Right lobe of liver (tissue), 6 donors: ENCODE data around the gene RIPOR2. TPM values are rescaled to one million over a fixed set of nuclear protein-coding genes. Genes with fewer than 3 reads are reported as not detected.

ENCODE experiments used
- ATAC-seq, 4 donors: fragments of 200-7000 bp; cut with Tn5 transposase; one replicate each; pipeline ENCODE4 v1.9.1; 2020; ENCODE audit warnings: mild to moderate bottlenecking in 4 of 4, moderate library complexity in 4 of 4
- DNase-seq, 3 donors: peaks; one replicate each; pipeline ENCODE4 v3.0.0-alpha.2; 2020
- H3K27ac ChIP-seq, 3 donors: fragments of 200-600 bp; one replicate each; pipeline ENCODE4 v1.8.0; 2022
- H3K27me3 ChIP-seq, 2 donors: fragments of 200-600 bp; one replicate each; pipeline ENCODE4 v1.8.0; 2022
- H3K36me3 ChIP-seq, 4 donors: fragments of 200-600 bp; sonication (generic) in 1 of 4; one replicate each; pipeline versions ENCODE4 v1.5.1 to v1.8.0; 2017 to 2022; ENCODE audit warnings: control low read depth in 1 of 4
- H3K4me1 ChIP-seq, 4 donors: fragments of 200-600 bp; sonication (generic) in 1 of 4; one replicate each; pipeline versions ENCODE4 v1.5.1 to v1.8.0; 2017 to 2022; ENCODE audit warnings: control low read depth in 1 of 4
- H3K4me3 ChIP-seq, 3 donors: fragments of 200-600 bp; one replicate each; pipeline ENCODE4 v1.8.0; 2022
- H3K9me3 ChIP-seq, 4 donors: fragments of 200-600 bp; sonication (generic) in 1 of 4; one replicate each; pipeline versions ENCODE4 v1.5.1 to v1.8.0; 2017 to 2022; ENCODE audit warnings: control low read depth in 1 of 4
- CTCF ChIP-seq, 4 donors: fragments of 200-600 bp in 3 of 4; fragments of 450-650 bp in 1 of 4; IDR thresholded peaks; one replicate each; pipeline versions ENCODE4 v1.5.1 to v1.8.0; 2016 to 2022; ENCODE audit warnings: antibody characterized with exemption in 4 of 4, mild to moderate bottlenecking in 2 of 4
- POLR2A ChIP-seq: fragments of 450-650 bp; IDR thresholded peaks from one replicate; pipeline ENCODE4 v1.6.1; 2017; ENCODE audit warnings: antibody characterized with exemption, mild to moderate bottlenecking
- WGBS: methylation state at CpG from one replicate; pipeline ENCODE4 v1.1.6; 2018; ENCODE audit warnings: low coverage, low lambda C conversion rate; ENCODE audit not compliant: insufficient coverage; ENCODE audit errors: missing lambda C conversion rate; 5-methylcytosine and 5-hydroxymethylcytosine counted together
- intact Hi-C, 2 donors: fragments of 100-400 bp; cut with DNase I; formaldehyde crosslinking; loops; one replicate each; pipeline versions ENCODE4 v1.11.2 to v1.14.1; 2022
- total RNA-seq, 6 experiments: library from RNA; depleted of rRNA in 2 of 6; stranded (reverse); fragments of >200 nt in 2 of 6; fragmentation: NEBNext Ultra II Directional in 3 of 6; extraction: Animal tissue kit (Norgen Biotek cat#: 25700) in 3 of 6; gene quantifications; one replicate each; pipeline versions ENCODE4 v1.1.0 to v1.2.4, GENCODE V29; 2016 to 2023
- donor health status: DM: no; HTN: yes; CAD: no.
- donor health status: DM: no; HTN: no; CAD: no.
- donor health status: DM: no; HTN: no; CAD: no.
- donor health status: DM: no; HTN: yes; CAD: no.
- donor health status: DM: no; HTN: yes; CAD: no.

The RIPOR2 gene
- total RNA-seq, 6 experiments from 2014 or later = 1.8 to 4.6 (median 3.5) TPM

- no peaks in the 10 kb centered on the region for H3K9me3 ChIP-seq
- TF ChIP-seq POLR2A = no peak
- TF ChIP-seq CTCF (IDR thresholded peaks at IDR 0.05) = no peak
- ATAC-seq (peak in 1 of 4 donors; percentile 36), DNase-seq (no peak)
- H3K27me3 ChIP-seq = no peaks in the 10 kb centered on the region
- no peak overlapping the region for H3K4me3 ChIP-seq
- intact Hi-C loops = no loop called here
- no peaks in the 10 kb centered on the region for H3K36me3 ChIP-seq
- 61% methylated on average over 4 of the region's 4 CpGs for WGBS
- no peak overlapping the region for H3K27ac ChIP-seq
- no peaks in the 10 kb centered on the region for H3K4me1 ChIP-seq
Measured at GRCh38 chr6:24980507-24981385, 45.0 kb upstream of the RIPOR2 start.

GRCh38 chr6:24979176-24979575 lies 43.4 kb upstream of the RIPOR2 start:
- DNase-seq = no peak
- 53% methylated on average over 2 of the region's 2 CpGs for WGBS
- no peaks in the 10 kb centered on the region for H3K36me3 ChIP-seq

GRCh38 chr6:24974182-24975171 lies 38.7 kb upstream of the RIPOR2 start:
- WGBS = 76% methylated on average over 7 of the region's 7 CpGs

More at GRCh38 chr6:24979176-24979575, 43.4 kb upstream of the RIPOR2 start:
- Histone ChIP-seq H3K27me3 (no peaks in the 10 kb centered on the region), H3K27ac (no peak overlapping the region), H3K9me3 (no peaks in the 10 kb centered on the region), H3K4me3 (no peak overlapping the region), H3K4me1 (no peaks in the 10 kb centered on the region)
- intact Hi-C loops = no loop called here
- TF ChIP-seq CTCF (IDR thresholded peaks at IDR 0.05) (no peak), POLR2A (no peak)
- no peak for ATAC-seq

More at GRCh38 chr6:24974182-24975171, 38.7 kb upstream of the RIPOR2 start:
- no peak for DNase-seq
- intact Hi-C loops = no loop called here
- Histone ChIP-seq H3K9me3 (no peaks in the 10 kb centered on the region), H3K27ac (no peak overlapping the region), H3K27me3 (no peaks in the 10 kb centered on the region), H3K4me1 (no peaks in the 10 kb centered on the region), H3K36me3 (no peaks in the 10 kb centered on the region), H3K4me3 (no peak overlapping the region)
- no peak for TF ChIP-seq POLR2A
- no peak for TF ChIP-seq CTCF (IDR thresholded peaks at IDR 0.05)
- ATAC-seq = no peak
